ENCODE results near the gene TBCB.

Gene TBCB

DNA sequence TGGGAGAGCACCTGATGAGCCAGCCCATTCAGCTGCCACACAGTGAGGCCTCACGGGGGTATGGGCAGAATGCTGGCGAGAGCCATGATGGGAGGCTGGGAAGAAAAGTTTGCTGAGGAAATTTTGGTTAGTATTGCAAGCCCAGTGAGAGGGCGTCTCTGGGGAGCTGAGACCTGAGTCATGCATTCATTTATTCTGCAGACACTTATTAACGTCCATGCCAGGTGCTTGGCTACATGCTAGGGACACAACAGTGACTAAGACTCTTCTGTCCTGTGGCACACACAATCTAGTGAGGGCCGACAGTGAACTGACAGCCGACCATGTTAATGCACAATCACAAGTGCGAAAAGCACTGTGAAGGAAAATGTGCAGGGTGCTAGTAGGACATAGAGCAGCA is 33.4 kb upstream of the TBCB start (continued):
- TF ChIP-seq, protein P1, sequence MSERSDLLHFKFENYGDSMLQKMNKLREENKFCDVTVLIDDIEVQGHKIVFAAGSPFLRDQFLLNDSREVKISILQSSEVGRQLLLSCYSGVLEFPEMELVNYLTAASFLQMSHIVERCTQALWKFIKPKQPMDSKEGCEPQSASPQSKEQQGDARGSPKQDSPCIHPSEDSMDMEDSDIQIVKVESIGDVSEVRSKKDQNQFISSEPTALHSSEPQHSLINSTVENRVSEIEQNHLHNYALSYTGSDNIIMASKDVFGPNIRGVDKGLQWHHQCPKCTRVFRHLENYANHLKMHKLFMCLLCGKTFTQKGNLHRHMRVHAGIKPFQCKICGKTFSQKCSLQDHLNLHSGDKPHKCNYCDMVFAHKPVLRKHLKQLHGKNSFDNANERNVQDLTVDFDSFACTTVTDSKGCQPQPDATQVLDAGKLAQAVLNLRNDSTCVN (tag by site-specific recombination; optimal IDR thresholded peaks at IDR 0.05), result no peak
- no peak for TF ChIP-seq ZNF394 (tag by site-specific recombination; IDR thresholded peaks at IDR 0.05; ENCODE audit: borderline replicate concordance)
- TF ChIP-seq, protein P2, sequence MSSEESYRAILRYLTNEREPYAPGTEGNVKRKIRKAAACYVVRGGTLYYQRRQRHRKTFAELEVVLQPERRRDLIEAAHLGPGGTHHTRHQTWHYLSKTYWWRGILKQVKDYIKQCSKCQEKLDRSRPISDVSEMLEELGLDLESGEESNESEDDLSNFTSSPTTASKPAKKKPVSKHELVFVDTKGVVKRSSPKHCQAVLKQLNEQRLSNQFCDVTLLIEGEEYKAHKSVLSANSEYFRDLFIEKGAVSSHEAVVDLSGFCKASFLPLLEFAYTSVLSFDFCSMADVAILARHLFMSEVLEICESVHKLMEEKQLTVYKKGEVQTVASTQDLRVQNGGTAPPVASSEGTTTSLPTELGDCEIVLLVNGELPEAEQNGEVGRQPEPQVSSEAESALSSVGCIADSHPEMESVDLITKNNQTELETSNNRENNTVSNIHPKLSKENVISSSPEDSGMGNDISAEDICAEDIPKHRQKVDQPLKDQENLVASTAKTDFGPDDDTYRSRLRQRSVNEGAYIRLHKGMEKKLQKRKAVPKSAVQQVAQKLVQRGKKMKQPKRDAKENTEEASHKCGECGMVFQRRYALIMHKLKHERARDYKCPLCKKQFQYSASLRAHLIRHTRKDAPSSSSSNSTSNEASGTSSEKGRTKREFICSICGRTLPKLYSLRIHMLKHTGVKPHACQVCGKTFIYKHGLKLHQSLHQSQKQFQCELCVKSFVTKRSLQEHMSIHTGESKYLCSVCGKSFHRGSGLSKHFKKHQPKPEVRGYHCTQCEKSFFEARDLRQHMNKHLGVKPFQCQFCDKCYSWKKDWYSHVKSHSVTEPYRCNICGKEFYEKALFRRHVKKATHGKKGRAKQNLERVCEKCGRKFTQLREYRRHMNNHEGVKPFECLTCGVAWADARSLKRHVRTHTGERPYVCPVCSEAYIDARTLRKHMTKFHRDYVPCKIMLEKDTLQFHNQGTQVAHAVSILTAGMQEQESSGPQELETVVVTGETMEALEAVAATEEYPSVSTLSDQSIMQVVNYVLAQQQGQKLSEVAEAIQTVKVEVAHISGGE (tag by site-specific recombination; conservative IDR thresholded peaks at IDR 0.05; ENCODE audit: low read depth), result no peak
- no peak for TF ChIP-seq EGR2 (tag by site-specific recombination; IDR thresholded peaks at IDR 0.05; ENCODE audit: low read depth)

DNA sequence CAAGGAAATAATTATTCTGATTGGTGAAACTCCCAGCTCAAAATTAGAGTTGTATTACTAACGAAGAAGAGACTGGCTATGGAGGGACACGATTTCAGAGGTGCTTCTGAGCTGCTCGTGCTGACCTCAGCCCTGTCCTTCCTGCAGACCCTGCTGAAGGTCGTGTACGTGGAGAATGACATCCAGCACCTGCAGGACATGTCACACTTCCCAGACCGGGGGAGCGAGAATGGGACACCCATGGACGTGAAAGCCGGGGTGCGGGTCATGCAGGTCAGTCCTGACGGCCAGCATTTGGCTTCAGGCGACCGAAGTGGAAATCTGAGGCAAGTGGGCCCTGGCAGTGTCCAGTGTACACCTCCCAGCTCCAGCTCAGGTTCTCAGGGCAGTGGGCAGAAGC is 32.4 kb upstream of the TBCB start:
- H3K9me3 ChIP-seq (ENCODE audit: control insufficient read depth, insufficient read depth, low read depth, low read length), result no peaks in the 10 kb centered on the region
- peaks cover 76 to 96% of the 10 kb centered on the region in 2 experiments for H3K36me3 ChIP-seq (ENCODE audit: control insufficient read depth in 2 of 2, insufficient read depth in 1 of 2, low read length in 2 of 2)
- ChIA-PET CTCF (interaction anchor here (0.7 to 2.5 kb wide), 4 partner anchors 10 to 32 kb away, joined by 3 to 8 read pairs (median 4); partner anchors contain the start of gene POLR2I), POLR2A (interaction anchor here (0.7 to 1.4 kb wide), 6 partner anchors 8 to 32 kb away, joined by 3 to 4 read pairs (median 4); partner anchors contain the start of genes POLR2I, TBCB and THAP8)
- H3K27ac ChIP-seq (ENCODE audit: extremely low read depth, low read depth, low read length), result no peak overlapping the region
- 0 out of 2 replicates have a peak, but pooled peaks cover 2% of the 10 kb centered on the region for H3K4me1 ChIP-seq (ENCODE audit: control insufficient read depth, insufficient read depth, low read length)
- no peak overlapping the region for H3K4me3 ChIP-seq (ENCODE audit: low read depth, low read length)
- TF ChIP-seq ZNF223 (tag by site-specific recombination; IDR thresholded peaks at IDR 0.05) (no peak), ZNF610 (tag by site-specific recombination; IDR thresholded peaks at IDR 0.05; ENCODE audit: borderline replicate concordance) (no peak), ZNF23 (tag by site-specific recombination; IDR thresholded peaks at IDR 0.05; ENCODE audit: borderline replicate concordance) (no peak), ZNF677 (tag by site-specific recombination; IDR thresholded peaks at IDR 0.05) (no peak), ZNF132 (tag by site-specific recombination; IDR thresholded peaks at IDR 0.05; ENCODE audit: borderline replicate concordance) (no peak)
- TF ChIP-seq, protein P3, sequence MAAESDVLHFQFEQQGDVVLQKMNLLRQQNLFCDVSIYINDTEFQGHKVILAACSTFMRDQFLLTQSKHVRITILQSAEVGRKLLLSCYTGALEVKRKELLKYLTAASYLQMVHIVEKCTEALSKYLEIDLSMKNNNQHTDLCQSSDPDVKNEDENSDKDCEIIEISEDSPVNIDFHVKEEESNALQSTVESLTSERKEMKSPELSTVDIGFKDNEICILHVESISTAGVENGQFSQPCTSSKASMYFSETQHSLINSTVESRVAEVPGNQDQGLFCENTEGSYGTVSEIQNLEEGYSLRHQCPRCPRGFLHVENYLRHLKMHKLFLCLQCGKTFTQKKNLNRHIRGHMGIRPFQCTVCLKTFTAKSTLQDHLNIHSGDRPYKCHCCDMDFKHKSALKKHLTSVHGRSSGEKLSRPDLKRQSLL (tag by site-specific recombination; IDR thresholded peaks at IDR 0.05), result no peak
- TF ChIP-seq, protein P4, sequence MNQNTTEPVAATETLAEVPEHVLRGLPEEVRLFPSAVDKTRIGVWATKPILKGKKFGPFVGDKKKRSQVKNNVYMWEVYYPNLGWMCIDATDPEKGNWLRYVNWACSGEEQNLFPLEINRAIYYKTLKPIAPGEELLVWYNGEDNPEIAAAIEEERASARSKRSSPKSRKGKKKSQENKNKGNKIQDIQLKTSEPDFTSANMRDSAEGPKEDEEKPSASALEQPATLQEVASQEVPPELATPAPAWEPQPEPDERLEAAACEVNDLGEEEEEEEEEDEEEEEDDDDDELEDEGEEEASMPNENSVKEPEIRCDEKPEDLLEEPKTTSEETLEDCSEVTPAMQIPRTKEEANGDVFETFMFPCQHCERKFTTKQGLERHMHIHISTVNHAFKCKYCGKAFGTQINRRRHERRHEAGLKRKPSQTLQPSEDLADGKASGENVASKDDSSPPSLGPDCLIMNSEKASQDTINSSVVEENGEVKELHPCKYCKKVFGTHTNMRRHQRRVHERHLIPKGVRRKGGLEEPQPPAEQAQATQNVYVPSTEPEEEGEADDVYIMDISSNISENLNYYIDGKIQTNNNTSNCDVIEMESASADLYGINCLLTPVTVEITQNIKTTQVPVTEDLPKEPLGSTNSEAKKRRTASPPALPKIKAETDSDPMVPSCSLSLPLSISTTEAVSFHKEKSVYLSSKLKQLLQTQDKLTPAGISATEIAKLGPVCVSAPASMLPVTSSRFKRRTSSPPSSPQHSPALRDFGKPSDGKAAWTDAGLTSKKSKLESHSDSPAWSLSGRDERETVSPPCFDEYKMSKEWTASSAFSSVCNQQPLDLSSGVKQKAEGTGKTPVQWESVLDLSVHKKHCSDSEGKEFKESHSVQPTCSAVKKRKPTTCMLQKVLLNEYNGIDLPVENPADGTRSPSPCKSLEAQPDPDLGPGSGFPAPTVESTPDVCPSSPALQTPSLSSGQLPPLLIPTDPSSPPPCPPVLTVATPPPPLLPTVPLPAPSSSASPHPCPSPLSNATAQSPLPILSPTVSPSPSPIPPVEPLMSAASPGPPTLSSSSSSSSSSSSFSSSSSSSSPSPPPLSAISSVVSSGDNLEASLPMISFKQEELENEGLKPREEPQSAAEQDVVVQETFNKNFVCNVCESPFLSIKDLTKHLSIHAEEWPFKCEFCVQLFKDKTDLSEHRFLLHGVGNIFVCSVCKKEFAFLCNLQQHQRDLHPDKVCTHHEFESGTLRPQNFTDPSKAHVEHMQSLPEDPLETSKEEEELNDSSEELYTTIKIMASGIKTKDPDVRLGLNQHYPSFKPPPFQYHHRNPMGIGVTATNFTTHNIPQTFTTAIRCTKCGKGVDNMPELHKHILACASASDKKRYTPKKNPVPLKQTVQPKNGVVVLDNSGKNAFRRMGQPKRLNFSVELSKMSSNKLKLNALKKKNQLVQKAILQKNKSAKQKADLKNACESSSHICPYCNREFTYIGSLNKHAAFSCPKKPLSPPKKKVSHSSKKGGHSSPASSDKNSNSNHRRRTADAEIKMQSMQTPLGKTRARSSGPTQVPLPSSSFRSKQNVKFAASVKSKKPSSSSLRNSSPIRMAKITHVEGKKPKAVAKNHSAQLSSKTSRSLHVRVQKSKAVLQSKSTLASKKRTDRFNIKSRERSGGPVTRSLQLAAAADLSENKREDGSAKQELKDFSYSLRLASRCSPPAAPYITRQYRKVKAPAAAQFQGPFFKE (tag by site-specific recombination; IDR thresholded peaks at IDR 0.05; ENCODE audit: borderline replicate concordance), result no peak
- TF ChIP-seq, protein P5, sequence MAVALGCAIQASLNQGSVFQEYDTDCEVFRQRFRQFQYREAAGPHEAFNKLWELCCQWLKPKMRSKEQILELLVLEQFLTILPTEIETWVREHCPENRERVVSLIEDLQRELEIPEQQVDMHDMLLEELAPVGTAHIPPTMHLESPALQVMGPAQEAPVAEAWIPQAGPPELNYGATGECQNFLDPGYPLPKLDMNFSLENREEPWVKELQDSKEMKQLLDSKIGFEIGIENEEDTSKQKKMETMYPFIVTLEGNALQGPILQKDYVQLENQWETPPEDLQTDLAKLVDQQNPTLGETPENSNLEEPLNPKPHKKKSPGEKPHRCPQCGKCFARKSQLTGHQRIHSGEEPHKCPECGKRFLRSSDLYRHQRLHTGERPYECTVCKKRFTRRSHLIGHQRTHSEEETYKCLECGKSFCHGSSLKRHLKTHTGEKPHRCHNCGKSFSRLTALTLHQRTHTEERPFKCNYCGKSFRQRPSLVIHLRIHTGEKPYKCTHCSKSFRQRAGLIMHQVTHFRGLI (tag by site-specific recombination; IDR thresholded peaks at IDR 0.05), result no peak

Measured in HEK293 (cell line).